HCT116 (cell line): ENCODE data around the gene NFE2L3. TPM values are rescaled to one million over a fixed set of nuclear protein-coding genes. Genes with fewer than 3 reads are reported as not detected.
A peak's percentile ranks its signal among the peaks of the same experiment; 100 is the strongest.

ENCODE experiments used
- ATAC-seq: fragments of 200-7000 bp; cut with Tn5 transposase; 2 replicates; pipeline ENCODE4 v1.9.1; 2020; ENCODE audit warnings: mild to moderate bottlenecking, moderate library complexity
- BruUV-seq: library from RNA; stranded (reverse); fragments of 400-500 nt; replicated peaks from 2 replicates; lab custom pipeline; 2021; lab: Mats Ljungman, UMichigan
- CTCF ChIA-PET: fragments of 300-600 bp; sonication (Branson Sonifier 250); formaldehyde crosslinking; loops from one replicate; lab custom pipeline; 2021; ENCODE audit warnings: antibody characterized with exemption; lab: Charles Lee
- POLR2A ChIA-PET: fragments of 300-600, 350-600 bp; sonication (Branson Sonifier 250); formaldehyde crosslinking; loops from one replicate; lab custom pipeline; 2021; ENCODE audit warnings: antibody characterized with exemption; lab: Charles Lee
- RAD21 ChIA-PET, 2 experiments: fragments of 300-600 bp; sonication (Branson Sonifier 250); formaldehyde crosslinking; loops; one replicate each; lab custom pipeline; 2023; ENCODE audit warnings: low total read pairs in 2 of 2; ENCODE audit not compliant: uncharacterized antibody in 2 of 2, unreplicated experiment in 2 of 2, low non-redundant PET in 1 of 2; lab: Charles Lee
- DNase-seq: peaks from one replicate; pipeline ENCODE4 v3.0.0-alpha.2; 2010; ENCODE audit warnings: low read depth, low spot score
- H2AFZ ChIP-seq: fragments of 200-600 bp; shearing (Covaris generic), sonication (generic); 2 replicates; pipeline ENCODE4 v1.6.1; 2017; ENCODE audit warnings: low read depth, mixed run types, mixed read lengths, antibody characterized with exemption, low read length; ENCODE audit not compliant: poor library complexity, severe bottlenecking
- H3K27ac ChIP-seq: 2 replicates; pipeline ENCODE4 v1.5.1; 2012; ENCODE audit warnings: low read depth, low read length
- H3K27me3 ChIP-seq: fragments of 200-600 bp; sonication (generic); 2 replicates; pipeline ENCODE4 v1.6.1; 2016; ENCODE audit warnings: mixed run types, low read length, mixed read lengths; ENCODE audit not compliant: insufficient read depth
- H3K36me3 ChIP-seq, 2 experiments: fragments of 200-500 bp in 1 of 2; fragments of 200-600 bp in 1 of 2; sonication (Bioruptor generic) in 1 of 2; sonication (generic) in 1 of 2; 2 replicates each; pipeline versions ENCODE4 v1.5.1 to v1.6.1; 2014 to 2016; ENCODE audit warnings: low read length in 2 of 2, inconsistent platforms in 1 of 2, mixed read lengths in 1 of 2, mixed run types in 1 of 2; ENCODE audit not compliant: insufficient read depth in 2 of 2, control insufficient read depth in 1 of 2
- H3K4me1 ChIP-seq, 2 experiments: fragments of 200-600 bp in 1 of 2; sonication (generic) in 1 of 2; 2 replicates each; pipeline versions ENCODE4 v1.5.1 to v1.6.1; 2012 to 2017; ENCODE audit warnings: low read length in 2 of 2, inconsistent platforms in 1 of 2, mild to moderate bottlenecking in 1 of 2, mixed read lengths in 1 of 2, mixed run types in 1 of 2, moderate library complexity in 1 of 2; ENCODE audit not compliant: insufficient read depth in 2 of 2, control insufficient read depth in 1 of 2
- H3K4me2 ChIP-seq: fragments of 200-600 bp; sonication (generic); 2 replicates; pipeline ENCODE4 v1.6.1; 2017; ENCODE audit warnings: mixed run types, low read length, mixed read lengths
- H3K4me3 ChIP-seq, 2 experiments: fragments of 200-600 bp in 1 of 2; sonication (generic) in 1 of 2; replicated peaks in 1 of 2; 2 replicates each; pipeline ENCODE4 v1.5.1; 2011 to 2016; ENCODE audit warnings: low read length in 2 of 2, control low read depth in 1 of 2, low read depth in 1 of 2, mild to moderate bottlenecking in 1 of 2, mixed read lengths in 1 of 2, mixed run types in 1 of 2
- H3K79me2 ChIP-seq: fragments of 200-600 bp; sonication (generic); 2 replicates; pipeline ENCODE4 v1.6.1; 2017; ENCODE audit warnings: mild to moderate bottlenecking, mixed run types, low read length, moderate library complexity, mixed read lengths; ENCODE audit not compliant: insufficient read depth
- H3K9ac ChIP-seq: fragments of 200-600 bp; sonication (generic); 2 replicates; pipeline ENCODE4 v1.6.1; 2016; ENCODE audit warnings: low read length, mixed read lengths
- H3K9me2 ChIP-seq: fragments of 200-600 bp; sonication (generic), shearing (Covaris generic); 2 replicates; pipeline ENCODE4 v1.6.1; 2017; ENCODE audit warnings: mixed run types, mild to moderate bottlenecking, moderate library complexity; ENCODE audit not compliant: insufficient read depth
- H3K9me3 ChIP-seq, 2 experiments: fragments of 200-500 bp in 1 of 2; fragments of 200-600 bp in 1 of 2; sonication (Bioruptor generic) in 1 of 2; sonication (generic) in 1 of 2; 2 replicates each; pipeline ENCODE4 v1.6.1; 2014 to 2017; ENCODE audit warnings: low read length in 2 of 2, mixed read lengths in 2 of 2, inconsistent platforms in 1 of 2, low read depth in 1 of 2, mild to moderate bottlenecking in 1 of 2, mixed run types in 1 of 2, moderate library complexity in 1 of 2; ENCODE audit not compliant: control insufficient read depth in 1 of 2, insufficient read depth in 1 of 2
- H4K20me1 ChIP-seq: fragments of 200-600 bp; sonication (generic), shearing (Covaris generic); 2 replicates; pipeline ENCODE4 v1.6.1; 2017; ENCODE audit warnings: mixed run types, mild to moderate bottlenecking, moderate library complexity; ENCODE audit not compliant: insufficient read depth
- CBX3 ChIP-seq: IDR thresholded peaks from 2 replicates; pipeline ENCODE4 v1.6.1; 2012; ENCODE audit warnings: low read depth
- CEBPB ChIP-seq: IDR thresholded peaks from 2 replicates; pipeline ENCODE4 v1.6.1; 2012; ENCODE audit warnings: low read depth
- EGR1 ChIP-seq: IDR thresholded peaks from 2 replicates; pipeline ENCODE4 v1.6.1; 2012; ENCODE audit warnings: low read depth
- ELF1 ChIP-seq: IDR thresholded peaks from 2 replicates; pipeline ENCODE4 v1.6.1; 2012; ENCODE audit warnings: low read depth, borderline replicate concordance
- EZH2 ChIP-seq: fragments of 200-600 bp; sonication (generic); IDR thresholded peaks from 2 replicates; pipeline ENCODE4 v1.6.1; 2017; ENCODE audit warnings: antibody characterized with exemption, mixed run types
- POLR2AphosphoS5 ChIP-seq: IDR thresholded peaks from 2 replicates; pipeline ENCODE4 v1.6.1; 2011; ENCODE audit warnings: mild to moderate bottlenecking, low read depth, low read length, moderate library complexity
- TCF7L2 ChIP-seq: IDR thresholded peaks from 2 replicates; pipeline ENCODE4 v1.7.0; 2011; ENCODE audit warnings: borderline replicate concordance, inconsistent platforms; ENCODE audit not compliant: insufficient read depth, insufficient read length; ENCODE audit errors: extremely low read depth
- ZFX ChIP-seq: fragments of 450-650 bp; IDR thresholded peaks from 2 replicates; pipeline ENCODE4 v1.6.1; 2017
- ZNF274 ChIP-seq: fragments of 200-500 bp; sonication (Bioruptor generic); IDR thresholded peaks from 2 replicates; pipeline ENCODE4 v1.6.1; 2014; ENCODE audit warnings: mild to moderate bottlenecking, low read depth, low read length, inconsistent platforms
- intact Hi-C: fragments of 100-400 bp; cut with micrococcal nuclease; formaldehyde crosslinking; loops from 2 replicates; pipeline ENCODE4 v1.10.0; 2022
- total RNA-seq: library from RNA; stranded (reverse); gene quantifications from one replicate; pipeline ENCODE4 v1.2.1, GENCODE V29; 2021; ENCODE audit not compliant: unreplicated experiment
- TF ChIP-seq, protein P1 (sequence below): IDR thresholded peaks from 2 replicates; pipeline ENCODE4 v1.6.1; 2012
- TF ChIP-seq, protein P2 (sequence below): IDR thresholded peaks from 2 replicates; pipeline ENCODE4 v1.6.1; 2011; ENCODE audit warnings: mild to moderate bottlenecking, low read length, moderate library complexity; ENCODE audit not compliant: insufficient replicate concordance; ENCODE audit errors: extremely low read depth

The NFE2L3 gene
- total RNA-seq, 1 experiment from 2014 or later: 27.0 TPM

DNA sequence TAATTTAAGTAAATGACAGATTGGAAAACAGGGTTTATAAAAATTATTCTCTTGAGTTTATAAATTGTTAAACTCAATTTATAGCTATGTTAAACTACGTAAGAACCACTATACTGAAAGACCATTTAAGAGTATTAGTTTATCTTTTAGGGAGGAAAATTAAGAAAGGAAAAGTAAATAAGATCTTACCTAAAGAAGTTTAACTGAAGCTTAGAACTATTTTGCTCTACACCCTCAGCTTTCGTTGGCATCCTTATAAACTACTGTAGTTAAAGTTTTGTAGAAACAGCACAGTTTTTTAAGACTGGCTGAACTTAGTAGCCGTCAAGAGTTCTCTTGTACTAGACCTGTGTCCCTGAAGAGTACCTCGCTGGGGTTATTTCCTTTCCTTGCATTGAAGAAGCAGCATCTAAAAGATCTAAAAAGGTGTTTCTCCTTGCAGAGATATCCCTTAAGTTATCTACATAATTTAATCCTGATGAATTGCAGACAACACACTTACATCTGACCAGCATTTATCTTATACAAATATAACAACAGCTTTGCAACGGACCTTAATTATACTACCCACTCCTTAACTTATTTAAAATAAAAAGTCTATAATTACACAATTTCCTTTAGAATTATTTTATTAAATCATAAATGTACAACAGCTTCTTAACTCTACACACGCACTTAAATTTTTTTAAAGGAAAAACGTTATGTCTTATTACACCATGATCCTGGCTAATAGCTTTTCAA lies 39.4 kb downstream of the NFE2L3 start (continued):
- no peak for TF ChIP-seq TCF7L2
- no peak for TF ChIP-seq CBX3
- TF ChIP-seq EGR1: no peak
- TF ChIP-seq, protein P1, sequence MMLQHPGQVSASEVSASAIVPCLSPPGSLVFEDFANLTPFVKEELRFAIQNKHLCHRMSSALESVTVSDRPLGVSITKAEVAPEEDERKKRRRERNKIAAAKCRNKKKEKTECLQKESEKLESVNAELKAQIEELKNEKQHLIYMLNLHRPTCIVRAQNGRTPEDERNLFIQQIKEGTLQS: no peak
- no peak for TF ChIP-seq CEBPB
- TF ChIP-seq, protein P2, sequence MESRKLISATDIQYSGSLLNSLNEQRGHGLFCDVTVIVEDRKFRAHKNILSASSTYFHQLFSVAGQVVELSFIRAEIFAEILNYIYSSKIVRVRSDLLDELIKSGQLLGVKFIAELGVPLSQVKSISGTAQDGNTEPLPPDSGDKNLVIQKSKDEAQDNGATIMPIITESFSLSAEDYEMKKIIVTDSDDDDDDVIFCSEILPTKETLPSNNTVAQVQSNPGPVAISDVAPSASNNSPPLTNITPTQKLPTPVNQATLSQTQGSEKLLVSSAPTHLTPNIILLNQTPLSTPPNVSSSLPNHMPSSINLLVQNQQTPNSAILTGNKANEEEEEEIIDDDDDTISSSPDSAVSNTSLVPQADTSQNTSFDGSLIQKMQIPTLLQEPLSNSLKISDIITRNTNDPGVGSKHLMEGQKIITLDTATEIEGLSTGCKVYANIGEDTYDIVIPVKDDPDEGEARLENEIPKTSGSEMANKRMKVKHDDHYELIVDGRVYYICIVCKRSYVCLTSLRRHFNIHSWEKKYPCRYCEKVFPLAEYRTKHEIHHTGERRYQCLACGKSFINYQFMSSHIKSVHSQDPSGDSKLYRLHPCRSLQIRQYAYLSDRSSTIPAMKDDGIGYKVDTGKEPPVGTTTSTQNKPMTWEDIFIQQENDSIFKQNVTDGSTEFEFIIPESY: no peak
- TF ChIP-seq ELF1: no peak

DNA sequence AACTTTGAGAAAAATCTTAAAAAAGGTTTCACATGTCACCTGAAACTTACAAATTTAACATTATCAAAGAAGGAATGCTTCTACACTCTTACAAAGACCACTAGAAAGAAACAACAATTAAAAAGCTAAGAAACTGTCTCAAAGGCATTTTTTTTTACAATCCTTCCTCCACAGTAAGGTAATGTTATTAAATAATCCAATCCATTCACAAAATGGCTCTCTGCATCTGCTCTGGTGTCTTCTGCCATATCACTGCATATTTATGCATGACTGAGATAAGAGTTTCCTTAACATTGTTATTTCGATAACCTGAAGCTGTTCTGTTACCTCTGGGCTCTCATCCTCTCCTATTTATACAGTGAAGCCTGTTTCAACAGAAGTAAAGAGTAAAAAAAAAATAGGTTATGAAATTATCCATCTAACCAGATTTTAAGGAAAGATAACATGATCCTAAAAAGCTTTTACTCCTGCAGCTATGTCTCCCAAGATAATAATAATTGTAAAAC lies 40.0 kb downstream of the NFE2L3 start:
- Histone ChIP-seq H4K20me1 (peaks cover 92% of the 10 kb centered on the region), H3K9ac (no peak overlapping the region), H3K4me3 (no peak overlapping the region), H3K79me2 (peaks cover 80% of the 10 kb centered on the region), H3K9me2 (no peaks in the 10 kb centered on the region), H3K36me3 (peaks cover 77 to 79% of the 10 kb centered on the region in 2 experiments), H3K27ac (no peak overlapping the region), H3K9me3 (no peaks in the 10 kb centered on the region), H2AFZ (no peak overlapping the region), H3K4me2 (no peak overlapping the region), H3K4me1 (peaks cover 0 to 4% of the 10 kb centered on the region in 2 experiments; a peak in 1 of 4 replicates)
- ATAC-seq: no peak
- TSS peak; percentile 33 for BruUV-seq
- POLR2A ChIA-PET: interaction anchor here (0.8 to 2.3 kb wide), 4 partner anchors 8 to 101 kb away, joined by 3 to 12 read pairs (median 4); partner anchors contain the start of gene HNRNPA2B1
- intact Hi-C loops: loop anchor here (2.0 kb wide), 1 partner anchor 101 kb away; no protein-coding TSS in a partner anchor
- RAD21 ChIA-PET: no interaction called here
- DNase-seq: no peak
- TF ChIP-seq POLR2AphosphoS5: no peak
- TF ChIP-seq ZNF274: no peak
- no peak for TF ChIP-seq ZFX
- no peak for TF ChIP-seq EZH2
- TF ChIP-seq, all 23 proteins: peak for 0
- CTCF ChIA-PET: interaction anchor here (1.6 to 2.0 kb wide), 2 partner anchors 101 to 299 kb away, joined by 5 to 6 read pairs; no protein-coding TSS in a partner anchor
- H3K27me3 ChIP-seq: no peaks in the 10 kb centered on the region
